CD8-positive, alpha-beta memory T cell (primary cell): Measurements from ENCODE around the gene DVL2. TPM values are rescaled to one million over a fixed set of nuclear protein-coding genes. Genes with fewer than 3 reads are reported as not detected.

Source experiments
- CTCF ChIA-PET: fragments of 350-600 bp; sonication (Branson Sonifier 250); formaldehyde crosslinking; loops from one replicate; lab custom pipeline; 2021; ENCODE audit warnings: antibody characterized with exemption; lab: Charles Lee
- POLR2A ChIA-PET: fragments of 350-600 bp; sonication (Branson Sonifier 250); formaldehyde crosslinking; loops from one replicate; lab custom pipeline; 2021; ENCODE audit warnings: antibody characterized with exemption; lab: Charles Lee
- DNase-seq, 5 donors: peaks; one replicate each; pipeline versions ENCODE4 v3.0.0 to v3.0.0-alpha.2; 2020 to 2022; ENCODE audit warnings: mixed read lengths in 1 of 5
- H3K27ac ChIP-seq: one replicate; pipeline ENCODE4 v1.7.0; 2013; ENCODE audit warnings: low read depth, mild to moderate bottlenecking, low read length, moderate library complexity
- H3K27me3 ChIP-seq: 2 replicates; pipeline ENCODE4 v1.7.0; 2013; ENCODE audit warnings: low read length, mild to moderate bottlenecking; ENCODE audit not compliant: insufficient read depth, poor library complexity, severe bottlenecking
- H3K36me3 ChIP-seq: 2 replicates; pipeline ENCODE4 v1.7.0; 2013; ENCODE audit warnings: mild to moderate bottlenecking, low read length, moderate library complexity; ENCODE audit not compliant: insufficient read depth
- H3K4me1 ChIP-seq: 2 replicates; pipeline ENCODE4 v1.7.0; 2013; ENCODE audit warnings: mild to moderate bottlenecking, low read length, moderate library complexity; ENCODE audit not compliant: insufficient read depth
- H3K4me3 ChIP-seq: 2 replicates; pipeline ENCODE4 v1.7.0; 2013; ENCODE audit warnings: mild to moderate bottlenecking, low read length
- H3K9me3 ChIP-seq: 2 replicates; pipeline ENCODE4 v1.7.0; 2013; ENCODE audit warnings: mild to moderate bottlenecking, low read length
- H3K27ac Mint-ChIP-seq, 8 donors: one replicate each; pipeline ENCODE4 v1.8.0; 2020 to 2021; ENCODE audit warnings: mixed read lengths in 8 of 8, mild to moderate bottlenecking in 6 of 8, inconsistent platforms in 3 of 8, moderate library complexity in 3 of 8
- H3K27me3 Mint-ChIP-seq, 2 donors: one replicate each; pipeline ENCODE4 v1.8.0; 2020 to 2021; ENCODE audit warnings: mixed read lengths in 2 of 2, mild to moderate bottlenecking in 1 of 2, moderate library complexity in 1 of 2
- H3K36me3 Mint-ChIP-seq, 3 donors: one replicate each; pipeline ENCODE4 v1.8.0; 2020 to 2021; ENCODE audit warnings: mixed read lengths in 3 of 3, inconsistent platforms in 1 of 3, mild to moderate bottlenecking in 1 of 3
- H3K4me1 Mint-ChIP-seq, 3 donors: one replicate each; pipeline ENCODE4 v1.8.0; 2020 to 2021; ENCODE audit warnings: mixed read lengths in 3 of 3, inconsistent platforms in 1 of 3, mild to moderate bottlenecking in 1 of 3
- H3K4me3 Mint-ChIP-seq, 7 donors: one replicate each; pipeline ENCODE4 v1.8.0; 2020 to 2021; ENCODE audit warnings: mixed read lengths in 7 of 7, mild to moderate bottlenecking in 6 of 7, moderate library complexity in 4 of 7, inconsistent platforms in 2 of 7
- H3K9me3 Mint-ChIP-seq, 5 donors: one replicate each; pipeline ENCODE4 v1.8.0; 2020 to 2022; ENCODE audit warnings: mixed read lengths in 5 of 5, mild to moderate bottlenecking in 3 of 5, moderate library complexity in 2 of 5, inconsistent platforms in 1 of 5
- polyA plus RNA-seq: library from polyadenylated mRNA; unstranded; fragments of 300-500 nt; fragmentation: Illumina TruSeq; gene quantifications from one replicate; pipeline ENCODE4 v1.2.3, GENCODE V29; 2021
- total RNA-seq, 2 experiments: library from RNA; stranded (reverse); gene quantifications; one replicate each; pipeline ENCODE4 v1.2.3, GENCODE V29; 2021

DVL2 gene
- total and polyA plus RNA-seq, 3 experiments from 2014 or later: 24.0 to 65.5 (median 61.8) TPM

DNA sequence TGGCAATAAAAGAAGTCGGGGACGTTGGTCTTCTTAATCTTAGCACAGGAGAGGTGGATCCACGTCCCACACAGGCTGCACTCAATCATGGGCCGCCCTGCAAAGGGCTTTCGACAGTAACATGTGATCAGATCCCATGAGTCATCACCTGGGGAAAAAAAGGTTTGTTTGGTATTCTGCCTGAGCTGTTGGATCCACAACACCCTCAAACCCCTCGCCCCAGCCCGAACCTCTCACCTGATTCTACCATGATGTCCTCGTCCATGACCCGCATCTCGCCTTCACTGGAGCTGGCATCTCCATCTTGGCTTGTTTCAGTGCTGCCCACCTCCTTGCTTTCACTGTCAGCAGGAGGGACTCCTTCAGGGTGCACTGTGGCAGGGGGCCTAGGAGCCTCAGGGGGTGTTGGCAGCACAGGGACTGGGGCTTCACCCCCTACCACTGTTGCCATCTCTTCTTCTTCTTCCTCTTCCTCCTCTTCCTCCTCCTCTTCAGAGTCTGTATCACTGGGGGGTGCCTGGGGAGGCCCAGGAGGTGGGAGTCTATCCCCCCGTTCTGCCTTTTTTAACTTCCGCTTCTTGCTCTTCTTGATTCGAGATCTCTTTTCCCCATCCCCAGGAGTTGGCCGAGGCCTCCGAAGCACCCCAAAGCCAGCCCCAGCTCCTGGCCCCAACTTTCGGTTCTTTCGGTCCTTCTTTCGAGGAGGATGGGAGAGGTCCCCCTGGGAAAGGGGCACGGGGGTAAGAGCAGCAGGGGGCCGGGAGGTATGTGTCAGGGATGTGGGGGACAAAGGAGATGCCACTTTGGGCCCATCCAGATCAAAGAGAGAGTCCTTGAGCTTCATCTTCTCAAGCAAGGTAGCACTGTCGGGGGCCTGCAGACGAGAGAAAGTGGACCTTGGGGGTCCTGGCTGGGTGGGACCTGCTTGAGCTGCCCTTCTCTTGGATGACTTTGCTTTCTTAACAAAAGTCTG lies 1.7 kb upstream of the DVL2 start:
- Histone ChIP-seq H3K9me3 (no peaks in the 10 kb centered on the region), H3K4me1 (peaks cover 48% of the 10 kb centered on the region), H3K27me3 (no peaks in the 10 kb centered on the region), H3K4me3 (no peak overlapping the region), H3K36me3 (peaks cover 18% of the 10 kb centered on the region), H3K27ac (no peak overlapping the region)
- POLR2A ChIA-PET: interaction anchor here (0.6 to 1.2 kb wide), 3 partner anchors 18 to 26 kb away, joined by 3 to 6 read pairs (median 5); no protein-coding TSS in a partner anchor
- Mint-ChIP-seq H3K4me1 (peaks cover 47 to 69% (median 57%) of the 10 kb centered on the region in 3 donors), H3K36me3 (peaks cover 0 to 63% (median 16%) of the 10 kb centered on the region in 3 donors), H3K9me3 (no peaks in the 10 kb centered on the region), H3K27me3 (peaks cover 0 to 2% of the 10 kb centered on the region in 2 donors), H3K27ac (peak overlapping the region in 6 of 8 donors; percentile 49 to 99 (median 72)), H3K4me3 (peak overlapping the region; percentile 45 to 97 (median 95))
- CTCF ChIA-PET: interaction anchor here (2.0 to 3.6 kb wide), 2 partner anchors 15 to 21 kb away, joined by 9 to 20 read pairs; partner anchors contain the start of genes ACADVL and DLG4
- DNase-seq: no peak

DNA sequence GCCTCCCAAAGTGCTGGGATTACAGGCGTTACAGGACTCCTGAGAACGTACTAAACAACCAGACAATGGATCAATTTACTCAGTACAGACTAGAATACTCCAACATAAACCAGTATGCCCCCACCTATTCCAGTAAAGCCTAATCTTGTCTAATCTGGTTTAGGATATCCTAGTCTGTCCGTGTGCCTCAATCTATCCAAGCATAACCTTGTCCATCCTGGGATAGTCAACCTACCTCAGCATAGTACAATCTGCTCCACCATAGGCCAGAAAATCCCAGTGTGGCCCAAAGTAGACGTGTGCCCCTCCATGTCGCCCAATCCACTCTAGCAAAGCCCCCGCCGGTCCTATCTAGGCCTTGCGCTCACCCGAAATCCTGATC lies 625 bp downstream of the DVL2 start:
- peaks cover 38 to 58% (median 46%) of the 10 kb centered on the region in 3 donors for H3K4me1 Mint-ChIP-seq

DNA sequence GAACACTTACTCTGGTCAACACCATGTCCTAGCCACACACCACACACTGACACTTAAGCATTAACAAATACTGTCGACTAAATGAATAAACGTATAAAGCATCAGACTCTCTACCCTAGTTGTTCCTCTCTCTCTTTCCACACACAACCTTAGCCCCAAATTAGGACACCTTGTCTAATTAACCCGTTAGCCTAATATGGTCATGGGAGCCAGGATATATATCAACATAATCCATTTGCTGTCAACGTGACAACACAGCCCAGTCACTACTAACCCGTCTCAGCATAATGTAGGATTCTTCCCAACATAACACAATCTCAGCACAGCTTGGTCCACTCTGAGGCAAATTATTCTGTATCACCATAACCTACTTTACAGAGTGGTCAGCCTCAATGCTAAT lies 2.2 kb downstream of the DVL2 start:
- Histone ChIP-seq H3K4me3 (no peak overlapping the region), H3K27ac (no peak overlapping the region), H3K36me3 (peaks cover 35% of the 10 kb centered on the region), H3K27me3 (no peaks in the 10 kb centered on the region), H3K4me1 (peaks cover 29% of the 10 kb centered on the region), H3K9me3 (no peaks in the 10 kb centered on the region)
- CTCF ChIA-PET: interaction anchor here (1.2 to 1.5 kb wide), 2 partner anchors 14 to 329 kb away, joined by 3 to 4 read pairs; partner anchors contain the start of gene SENP3
- Mint-ChIP-seq H3K27me3 (no peaks in the 10 kb centered on the region), H3K27ac (peak overlapping the region in 4 of 8 donors; percentile 9 to 94 (median 32)), H3K4me3 (peak overlapping the region; percentile 0 to 64 (median 18)), H3K9me3 (no peaks in the 10 kb centered on the region), H3K4me1 (peaks cover 35 to 57% (median 41%) of the 10 kb centered on the region in 3 donors), H3K36me3 (peaks cover 0 to 72% (median 13%) of the 10 kb centered on the region in 3 donors)
- POLR2A ChIA-PET: interaction anchor here (0.6 to 0.7 kb wide), 2 partner anchors 590 to 605 kb away, joined by 3 to 7 read pairs; no protein-coding TSS in a partner anchor
- no peak for DNase-seq

More for the DNA sequence above, 625 bp downstream of the DVL2 start:
- peak overlapping the region; percentile 92 to 97 (median 95) for H3K4me3 Mint-ChIP-seq
- peaks cover 22% of the 10 kb centered on the region for H3K36me3 ChIP-seq
- POLR2A ChIA-PET: interaction anchor here (0.6 to 2.2 kb wide), 10 partner anchors 9 to 198 kb away, joined by 3 to 19 read pairs (median 6); partner anchors contain the start of genes ACADVL, CTDNEP1, DLG4 and GABARAP
- peak overlapping the region; percentile 90 to 99 (median 94) for H3K27ac Mint-ChIP-seq
- H3K36me3 Mint-ChIP-seq: peaks cover 0 to 63% (median 13%) of the 10 kb centered on the region in 3 donors
- DNase-seq: no peak
- H3K27me3 ChIP-seq: no peaks in the 10 kb centered on the region
- CTCF ChIA-PET: interaction anchor here (0.9 to 3.6 kb wide), 4 partner anchors 13 to 188 kb away, joined by 3 to 20 read pairs (median 6); partner anchors contain the start of genes ACADVL and DLG4
- H3K4me3 ChIP-seq: peak overlapping the region; percentile 85
- peak overlapping the region; percentile 76 for H3K27ac ChIP-seq
- H3K9me3 ChIP-seq: no peaks in the 10 kb centered on the region
- no peaks in the 10 kb centered on the region for H3K9me3 Mint-ChIP-seq
- peaks cover 35% of the 10 kb centered on the region for H3K4me1 ChIP-seq
- H3K27me3 Mint-ChIP-seq: no peaks in the 10 kb centered on the region

DNA sequence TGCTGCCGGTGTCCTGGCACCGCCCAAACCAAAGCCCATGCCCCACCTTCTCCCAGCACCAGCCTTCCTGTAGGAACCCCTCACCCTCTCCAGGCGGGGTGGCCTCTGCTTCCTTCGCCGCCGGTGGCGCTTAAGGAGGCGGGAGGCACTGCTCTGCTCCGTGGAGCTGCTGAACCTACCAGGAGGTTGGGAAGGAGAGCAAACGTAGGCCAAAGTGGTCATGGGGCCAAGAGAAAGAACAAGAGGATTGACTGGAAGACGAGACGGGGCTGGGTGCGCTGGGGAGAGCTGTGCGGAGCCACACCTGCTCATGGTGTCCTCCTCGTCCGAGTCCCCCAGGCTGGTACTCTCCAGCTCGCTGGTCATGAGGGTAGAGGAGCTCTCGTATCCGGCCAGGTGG lies 4.8 kb downstream of the DVL2 start:
- ChIA-PET CTCF (no interaction called here), POLR2A (no interaction called here)
- H3K9me3 ChIP-seq: no peaks in the 10 kb centered on the region
- H3K4me1 ChIP-seq: peaks cover 23% of the 10 kb centered on the region
- Mint-ChIP-seq H3K9me3 (no peaks in the 10 kb centered on the region), H3K4me3 (no peak overlapping the region), H3K27ac (no peak overlapping the region), H3K27me3 (no peaks in the 10 kb centered on the region), H3K4me1 (peaks cover 24 to 32% (median 27%) of the 10 kb centered on the region in 3 donors), H3K36me3 (peaks cover 0 to 72% (median 3%) of the 10 kb centered on the region in 3 donors)
- no peaks in the 10 kb centered on the region for H3K27me3 ChIP-seq
- H3K4me3 ChIP-seq: no peak overlapping the region
- no peak for DNase-seq
- no peak overlapping the region for H3K27ac ChIP-seq
- H3K36me3 ChIP-seq: peaks cover 31% of the 10 kb centered on the region

DNA sequence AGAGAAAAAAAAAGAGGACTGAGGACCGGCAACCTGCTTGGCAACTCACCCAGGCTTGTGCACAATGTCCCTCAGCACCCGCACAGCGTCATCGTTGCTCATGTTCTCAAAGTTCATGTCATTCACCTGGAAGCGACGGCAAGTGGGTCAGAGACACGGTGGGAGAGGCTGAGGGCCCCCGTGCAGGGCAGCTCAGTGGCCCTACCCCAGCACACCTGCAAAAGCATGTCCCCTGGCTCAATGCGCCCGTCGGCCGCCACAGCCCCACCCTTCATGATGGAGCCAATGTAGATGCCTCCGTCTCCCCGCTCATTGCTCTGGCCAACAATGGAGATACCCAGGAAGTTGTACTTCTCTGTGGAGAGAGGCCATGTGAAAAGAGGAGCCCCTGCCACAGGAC lies 5.4 kb downstream of the DVL2 start:
- Histone ChIP-seq H3K9me3 (no peaks in the 10 kb centered on the region), H3K27me3 (no peaks in the 10 kb centered on the region), H3K27ac (no peak overlapping the region), H3K4me3 (no peak overlapping the region), H3K4me1 (peaks cover 22% of the 10 kb centered on the region), H3K36me3 (peaks cover 35% of the 10 kb centered on the region)
- H3K4me1 Mint-ChIP-seq: peaks cover 22 to 29% (median 24%) of the 10 kb centered on the region in 3 donors
- ChIA-PET POLR2A (no interaction called here), CTCF (no interaction called here)
- H3K27me3 Mint-ChIP-seq: no peaks in the 10 kb centered on the region
- no peak overlapping the region for H3K27ac Mint-ChIP-seq
- H3K4me3 Mint-ChIP-seq: no peak overlapping the region
- peaks cover 0 to 73% (median 3%) of the 10 kb centered on the region in 3 donors for H3K36me3 Mint-ChIP-seq
- H3K9me3 Mint-ChIP-seq: no peaks in the 10 kb centered on the region
- DNase-seq: no peak

DNA sequence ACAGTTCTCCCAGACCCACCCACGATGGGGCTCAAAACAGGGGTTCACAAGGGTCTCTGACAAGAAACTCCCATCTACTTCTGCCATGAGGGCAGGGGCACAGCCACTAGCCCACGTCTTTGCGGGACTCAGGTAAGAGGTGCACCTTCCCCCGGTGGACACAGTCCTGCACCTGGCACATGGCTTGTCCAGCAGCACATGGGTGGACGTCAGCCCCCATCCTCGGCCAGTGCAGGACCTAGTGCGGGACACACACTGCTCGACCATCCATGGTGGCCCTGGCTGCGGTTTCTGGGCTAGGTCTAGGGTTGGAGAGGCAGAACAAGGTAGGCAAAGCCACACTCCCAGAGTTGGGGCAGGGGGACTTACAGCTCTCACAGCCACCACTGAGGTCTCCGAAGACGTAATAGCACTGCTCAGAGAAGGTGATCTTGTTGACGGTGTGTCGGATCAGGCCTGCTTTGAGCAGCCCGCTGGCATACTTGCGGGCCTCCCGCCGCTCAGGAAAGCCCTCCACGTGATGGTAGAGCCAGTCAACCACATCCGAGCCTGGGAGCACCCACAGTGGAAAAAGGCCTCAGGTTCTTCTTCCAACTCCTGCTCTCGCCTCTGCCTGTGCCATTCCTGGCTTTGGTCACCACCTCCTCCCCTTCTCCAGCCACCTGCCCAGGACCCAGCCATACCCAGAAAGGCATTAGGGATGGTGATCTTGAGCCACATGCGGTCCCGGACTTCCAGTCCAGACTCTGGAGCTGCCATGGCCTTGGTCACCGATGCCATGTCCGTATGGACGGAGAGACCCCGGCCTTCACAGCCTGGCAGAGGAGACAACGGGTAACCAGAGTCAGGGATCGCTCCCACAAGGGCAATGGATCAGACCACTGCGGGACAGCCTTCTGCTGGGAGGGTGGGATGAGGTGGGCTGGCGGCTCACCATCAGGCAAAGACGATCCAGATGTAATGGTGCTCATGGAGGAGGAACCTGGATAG lies 7.3 kb downstream of the DVL2 start:
- Mint-ChIP-seq H3K27ac (peak overlapping the region in 1 of 8 donors; percentile 41), H3K4me3 (no peak overlapping the region), H3K36me3 (peaks cover 0 to 85% (median 4%) of the 10 kb centered on the region in 3 donors), H3K27me3 (no peaks in the 10 kb centered on the region), H3K9me3 (no peaks in the 10 kb centered on the region), H3K4me1 (peaks cover 8 to 12% (median 9%) of the 10 kb centered on the region in 3 donors)
- POLR2A ChIA-PET: no interaction called here
- H3K27me3 ChIP-seq: no peaks in the 10 kb centered on the region
- H3K36me3 ChIP-seq: peaks cover 50% of the 10 kb centered on the region
- CTCF ChIA-PET: no interaction called here
- DNase-seq: no peak
- no peak overlapping the region for H3K4me3 ChIP-seq
- H3K27ac ChIP-seq: no peak overlapping the region
- peaks cover 3% of the 10 kb centered on the region for H3K4me1 ChIP-seq
- H3K9me3 ChIP-seq: no peaks in the 10 kb centered on the region

DNA sequence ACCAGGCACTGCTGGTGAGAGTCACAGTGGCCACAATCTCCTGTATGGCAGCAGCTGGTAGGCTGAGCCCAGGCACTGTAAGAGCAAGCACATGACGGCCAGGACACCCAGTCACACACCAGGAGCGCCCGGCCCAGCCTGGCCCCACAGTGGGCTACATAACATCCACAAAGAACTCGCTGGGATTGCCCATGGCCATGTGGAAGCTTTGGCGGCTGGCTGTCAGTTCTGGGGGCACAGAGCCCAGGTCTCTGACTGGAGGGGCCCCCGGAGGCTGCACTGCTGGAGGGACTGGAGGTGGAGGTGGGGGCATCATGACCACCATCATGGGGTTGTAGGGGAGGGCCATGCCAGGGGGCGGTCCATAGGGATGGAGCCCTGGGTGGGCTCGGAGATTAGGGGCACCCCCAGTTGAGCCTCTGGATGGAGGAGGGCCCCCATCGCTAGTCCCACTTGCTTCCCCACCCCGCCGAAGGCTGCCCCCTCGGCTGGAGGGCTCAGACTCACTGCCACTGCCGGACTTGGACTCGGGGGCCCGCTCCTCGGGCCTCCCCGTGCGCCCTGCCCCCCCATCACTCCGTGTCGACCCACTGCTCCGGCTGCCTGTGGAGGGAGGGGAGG lies 8.5 kb downstream of the DVL2 start:
- Mint-ChIP-seq H3K4me3 (no peak overlapping the region), H3K36me3 (peaks cover 0 to 90% (median 3%) of the 10 kb centered on the region in 3 donors), H3K9me3 (no peaks in the 10 kb centered on the region), H3K27ac (no peak overlapping the region), H3K27me3 (no peaks in the 10 kb centered on the region), H3K4me1 (peaks cover 10 to 18% (median 12%) of the 10 kb centered on the region in 3 donors)
- POLR2A ChIA-PET: no interaction called here
- Histone ChIP-seq H3K27me3 (no peaks in the 10 kb centered on the region), H3K27ac (no peak overlapping the region), H3K4me3 (no peak overlapping the region), H3K36me3 (peaks cover 56% of the 10 kb centered on the region), H3K9me3 (no peaks in the 10 kb centered on the region), H3K4me1 (peaks cover 7% of the 10 kb centered on the region)
- no peak for DNase-seq
- CTCF ChIA-PET: no interaction called here
